Measurements from ENCODE around the gene USP44. TPM values are rescaled to one million over a fixed set of nuclear protein-coding genes. Genes with fewer than 3 reads are reported as not detected.

Gene USP44
- total and polyA plus RNA-seq, 2 of the 13 experiments (the other 11 are each of a cell fraction or from before 2014, with no cell fraction given): 0.05 to 0.07 TPM

GRCh38 chr12:95544756-95545155, 6.5 kb downstream of the USP44 start (continued):
- no peak for TF ChIP-seq TEF (CRISPR knock-in tag; IDR thresholded peaks at IDR 0.05)
- no peak for TF ChIP-seq AGO2 (optimal IDR thresholded peaks at IDR 0.05; ENCODE audit: low read depth, low read length)
- no peak for TF ChIP-seq BATF2 (CRISPR knock-in tag; IDR thresholded peaks at IDR 0.05)
- TF ChIP-seq MEIS1 (CRISPR knock-in tag; IDR thresholded peaks at IDR 0.05; ENCODE audit: borderline replicate concordance): no peak
- TF ChIP-seq CCDC6 (CRISPR knock-in tag; IDR thresholded peaks at IDR 0.05): no peak
- no peak for TF ChIP-seq DR1 (CRISPR knock-in tag; IDR thresholded peaks at IDR 0.05)

GRCh38 chr12:95543305-95543704, 8.0 kb downstream of the USP44 start:
- no peak overlapping the region for H3K4me3 ChIP-seq (replicated peaks in 1 of 3; ENCODE audit: insufficient read depth in 1 of 3, low read depth in 2 of 3, low read length in 3 of 3)
- no peaks in the 10 kb centered on the region for H3K4me1 ChIP-seq (ENCODE audit: insufficient read depth, low read length)
- no peaks in the 10 kb centered on the region for H3K36me3 ChIP-seq (replicated peaks in 1 of 2; ENCODE audit: control insufficient read depth in 1 of 2, insufficient read depth in 2 of 2, low read length in 2 of 2)
- no TSS peak for BruUV-seq (replicated peaks)
- H4K20me1 ChIP-seq (ENCODE audit: insufficient read depth, low read length): no peaks in the 10 kb centered on the region
- intact Hi-C loops (cut with micrococcal nuclease; ENCODE audit: unreplicated experiment) (no loop called here), in situ Hi-C loops (cut with HindIII; ENCODE audit: extremely low pct_ligation_motif_present, low pct_unique_long_range_greater_than_20kb) (loop anchor here (25.0 kb wide), 1 partner anchor 431 kb away; no protein-coding TSS in a partner anchor)
- ATAC-seq (no peak), FAIRE-seq (no peak), DNase-seq (ENCODE audit: low spot score) (no peak)
- H3K9ac ChIP-seq (ENCODE audit: insufficient read depth, low read depth, low read length): no peak overlapping the region
- TF ChIP-seq ZNF597 (CRISPR knock-in tag; IDR thresholded peaks at IDR 0.05) (no peak), ZNF281 (CRISPR knock-in tag; IDR thresholded peaks at IDR 0.05; ENCODE audit: borderline replicate concordance) (no peak), DPF2 (CRISPR knock-in tag; IDR thresholded peaks at IDR 0.05; ENCODE audit: borderline replicate concordance, low read depth) (no peak), ESRRA (CRISPR knock-in tag; IDR thresholded peaks at IDR 0.05; ENCODE audit: low read depth) (no peak), YEATS2 (CRISPR knock-in tag; IDR thresholded peaks at IDR 0.05; ENCODE audit: borderline replicate concordance) (no peak), ZNF205 (CRISPR knock-in tag; IDR thresholded peaks at IDR 0.05) (no peak), ZNF550 (CRISPR knock-in tag; IDR thresholded peaks at IDR 0.05; ENCODE audit: borderline replicate concordance) (no peak), ZBTB39 (CRISPR knock-in tag; IDR thresholded peaks at IDR 0.05) (no peak)
- H3K79me2 ChIP-seq (ENCODE audit: insufficient read depth, low read length): no peaks in the 10 kb centered on the region
- H3K27ac ChIP-seq (ENCODE audit: extremely low read length, insufficient read depth, low read length): no peak overlapping the region
- 89% methylated on average over 7 of the region's 7 CpGs for WGBS (ENCODE audit: low lambda C conversion rate)
- CTCF ChIA-PET (ENCODE audit: low intra/inter-chr PET ratio, low total read pairs): no interaction called here
- no peak overlapping the region for H3K4me2 ChIP-seq (ENCODE audit: low read depth, low read length)
- H3K9me3 ChIP-seq (ENCODE audit: low read length): no peaks in the 10 kb centered on the region
- H3K27me3 ChIP-seq (ENCODE audit: control insufficient read depth in 1 of 2, insufficient read depth in 2 of 2, low read length in 2 of 2): peaks cover 0 to 19% of the 10 kb centered on the region in 2 experiments; a peak in 3 of 5 replicates
- no peak overlapping the region for H2AFZ ChIP-seq (ENCODE audit: low read length)
- POLR2A ChIA-PET: no interaction called here

Measured in HepG2 (cell line).